OCI-LY7 (cell line): ENCODE data around the gene PLXNA4. TPM values are rescaled to one million over a fixed set of nuclear protein-coding genes. Genes with fewer than 3 reads are reported as not detected.

Source experiments
- BruUV-seq: library from RNA; stranded (reverse); fragments of 400-500 nt; replicated peaks from 2 replicates; lab custom pipeline; 2021; lab: Mats Ljungman, UMichigan
- CTCF ChIA-PET: fragments of 300-600 bp; sonication (Branson Sonifier 250); formaldehyde crosslinking; loops from one replicate; lab custom pipeline; 2022; ENCODE audit warnings: antibody characterized with exemption; ENCODE audit not compliant: unreplicated experiment; lab: Charles Lee
- POLR2A ChIA-PET: fragments of 300-600 bp; sonication (Branson Sonifier 250); formaldehyde crosslinking; loops from one replicate; lab custom pipeline; 2022; ENCODE audit warnings: antibody characterized with exemption; lab: Charles Lee
- DNase-seq: peaks from one replicate; pipeline ENCODE4 v3.0.0-alpha.2; 2015; ENCODE audit warnings: low spot score
- H2AFZ ChIP-seq: fragments of 200-600 bp; sonication (generic), shearing (Covaris generic); 2 replicates; pipeline ENCODE4 v1.6.1; 2014; ENCODE audit warnings: mild to moderate bottlenecking, antibody characterized with exemption, low read length, moderate library complexity
- H3K27ac ChIP-seq: fragments of 200-600 bp; sonication (generic); 2 replicates; pipeline ENCODE4 v1.5.1; 2014; ENCODE audit warnings: mixed run types, low read depth, mild to moderate bottlenecking, moderate library complexity, low read length, inconsistent platforms; ENCODE audit not compliant: poor library complexity, severe bottlenecking
- H3K36me3 ChIP-seq: fragments of 200-600 bp; sonication (generic); 2 replicates; pipeline ENCODE4 v1.6.1; 2014; ENCODE audit warnings: mild to moderate bottlenecking, antibody characterized with exemption, low read length, moderate library complexity, mixed read lengths; ENCODE audit not compliant: insufficient read depth
- H3K4me1 ChIP-seq: fragments of 200-600 bp; sonication (generic); 2 replicates; pipeline ENCODE4 v1.5.1; 2014; ENCODE audit warnings: mild to moderate bottlenecking, low read length; ENCODE audit not compliant: insufficient read depth, poor library complexity, severe bottlenecking
- H3K4me2 ChIP-seq: fragments of 200-600 bp; sonication (generic); 2 replicates; pipeline ENCODE4 v1.6.1; 2014; ENCODE audit warnings: mild to moderate bottlenecking, low read length
- H3K4me3 ChIP-seq: fragments of 200-600 bp; sonication (generic); 2 replicates; pipeline ENCODE4 v1.5.1; 2014; ENCODE audit warnings: mild to moderate bottlenecking, low read depth, low read length; ENCODE audit not compliant: poor library complexity, severe bottlenecking
- H3K79me2 ChIP-seq: fragments of 200-600 bp; sonication (generic); 2 replicates; pipeline ENCODE4 v1.6.1; 2016; ENCODE audit warnings: low read depth, mild to moderate bottlenecking, low read length, moderate library complexity, mixed read lengths; ENCODE audit not compliant: insufficient read depth
- H3K9me2 ChIP-seq: fragments of 200-600 bp; sonication (generic); 2 replicates; pipeline ENCODE4 v1.6.1; 2016; ENCODE audit warnings: mild to moderate bottlenecking, low read length, mixed read lengths; ENCODE audit not compliant: insufficient read depth
- H3K9me3 ChIP-seq: fragments of 200-600 bp; sonication (generic); 2 replicates; pipeline ENCODE4 v1.6.1; 2014; ENCODE audit warnings: mild to moderate bottlenecking, mixed run types, low read length, mixed read lengths
- H4K20me1 ChIP-seq: fragments of 200-600 bp; sonication (generic); 2 replicates; pipeline ENCODE4 v1.6.1; 2014; ENCODE audit warnings: mild to moderate bottlenecking, antibody characterized with exemption, low read length, moderate library complexity, mixed read lengths; ENCODE audit not compliant: insufficient read depth
- EZH2phosphoT487 ChIP-seq: fragments of 200-600 bp; sonication (generic); IDR thresholded peaks from 2 replicates; pipeline ENCODE4 v1.6.1; 2018; ENCODE audit warnings: low read depth, borderline replicate concordance, mild to moderate bottlenecking, mixed run types, antibody characterized with exemption, low read length, moderate library complexity, mixed read lengths
- intact Hi-C: fragments of 100-400 bp; cut with micrococcal nuclease; formaldehyde crosslinking; loops from one replicate; pipeline ENCODE4 v1.10.0; 2022; ENCODE audit not compliant: unreplicated experiment
- total RNA-seq, 2 experiments: library from RNA; depleted of rRNA in 1 of 2; stranded (reverse); fragments of >200 nt in 1 of 2; shearing (Covaris generic) in 1 of 2; gene quantifications; 2 replicates each; pipeline ENCODE4 v1.2.3, GENCODE V29; 2014 to 2022
- TF ChIP-seq, protein P1 (sequence below): fragments of 200-600 bp; sonication (generic); conservative IDR thresholded peaks from 2 replicates; pipeline ENCODE4 v1.5.1; 2014; ENCODE audit warnings: mild to moderate bottlenecking, antibody characterized with exemption, low read length, moderate library complexity, mixed read lengths

The PLXNA4 gene
- total RNA-seq, 2 experiments from 2014 or later, result not detected

- BruUV-seq, result no TSS peak
- TF ChIP-seq, protein P1, sequence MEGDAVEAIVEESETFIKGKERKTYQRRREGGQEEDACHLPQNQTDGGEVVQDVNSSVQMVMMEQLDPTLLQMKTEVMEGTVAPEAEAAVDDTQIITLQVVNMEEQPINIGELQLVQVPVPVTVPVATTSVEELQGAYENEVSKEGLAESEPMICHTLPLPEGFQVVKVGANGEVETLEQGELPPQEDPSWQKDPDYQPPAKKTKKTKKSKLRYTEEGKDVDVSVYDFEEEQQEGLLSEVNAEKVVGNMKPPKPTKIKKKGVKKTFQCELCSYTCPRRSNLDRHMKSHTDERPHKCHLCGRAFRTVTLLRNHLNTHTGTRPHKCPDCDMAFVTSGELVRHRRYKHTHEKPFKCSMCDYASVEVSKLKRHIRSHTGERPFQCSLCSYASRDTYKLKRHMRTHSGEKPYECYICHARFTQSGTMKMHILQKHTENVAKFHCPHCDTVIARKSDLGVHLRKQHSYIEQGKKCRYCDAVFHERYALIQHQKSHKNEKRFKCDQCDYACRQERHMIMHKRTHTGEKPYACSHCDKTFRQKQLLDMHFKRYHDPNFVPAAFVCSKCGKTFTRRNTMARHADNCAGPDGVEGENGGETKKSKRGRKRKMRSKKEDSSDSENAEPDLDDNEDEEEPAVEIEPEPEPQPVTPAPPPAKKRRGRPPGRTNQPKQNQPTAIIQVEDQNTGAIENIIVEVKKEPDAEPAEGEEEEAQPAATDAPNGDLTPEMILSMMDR, result no peak
- no peak for TF ChIP-seq EZH2phosphoT487
These were observed 475.8 kb downstream of the PLXNA4 start for GRCh38 chr7:132100483-132100882.

DNA sequence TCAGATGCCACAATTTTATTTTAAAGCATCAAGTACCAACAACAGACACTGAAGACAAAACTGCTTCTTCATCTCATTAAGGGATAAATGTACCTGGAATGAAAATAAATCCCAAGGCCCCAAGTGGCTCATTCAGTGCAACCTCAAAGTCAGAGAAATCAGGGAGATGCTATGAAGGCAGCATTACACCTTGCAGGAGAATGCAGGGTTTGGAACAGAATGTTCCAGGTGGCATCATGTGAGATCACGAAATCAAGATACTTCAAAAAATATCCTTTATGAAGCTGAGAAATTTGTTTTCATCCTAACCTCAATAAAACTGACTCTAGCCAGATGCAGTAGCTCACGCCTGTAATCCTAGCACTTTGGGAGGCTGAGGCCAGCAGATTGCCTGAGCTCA is 477.1 kb downstream of the PLXNA4 start:
- Histone ChIP-seq H3K27ac (no peak overlapping the region), H2AFZ (no peak overlapping the region), H3K9me2 (no peaks in the 10 kb centered on the region), H3K9me3 (no peaks in the 10 kb centered on the region), H3K4me1 (no peaks in the 10 kb centered on the region), H3K4me2 (no peak overlapping the region), H4K20me1 (no peaks in the 10 kb centered on the region), H3K79me2 (no peaks in the 10 kb centered on the region), H3K4me3 (no peak overlapping the region), H3K36me3 (no peaks in the 10 kb centered on the region)
- no peak for DNase-seq
- ChIA-PET CTCF (no interaction called here), POLR2A (no interaction called here)
- no TSS peak for BruUV-seq
- intact Hi-C loops, result no loop called here
- TF ChIP-seq, protein P1, result no peak
- no peak for TF ChIP-seq EZH2phosphoT487

More at GRCh38 chr7:132100483-132100882, 475.8 kb downstream of the PLXNA4 start:
- ChIA-PET CTCF (no interaction called here), POLR2A (interaction anchor here (0.6 to 0.8 kb wide), 2 partner anchors 190 to 717 kb away, joined by 3 read pairs; no protein-coding TSS in a partner anchor)
- Histone ChIP-seq H3K27ac (no peak overlapping the region), H3K4me2 (no peak overlapping the region), H3K36me3 (no peaks in the 10 kb centered on the region), H3K4me1 (no peaks in the 10 kb centered on the region), H3K9me2 (no peaks in the 10 kb centered on the region), H4K20me1 (no peaks in the 10 kb centered on the region), H3K9me3 (no peaks in the 10 kb centered on the region), H3K4me3 (no peak overlapping the region), H3K79me2 (no peaks in the 10 kb centered on the region), H2AFZ (no peak overlapping the region)
- no peak for DNase-seq
- intact Hi-C loops, result no loop called here

DNA sequence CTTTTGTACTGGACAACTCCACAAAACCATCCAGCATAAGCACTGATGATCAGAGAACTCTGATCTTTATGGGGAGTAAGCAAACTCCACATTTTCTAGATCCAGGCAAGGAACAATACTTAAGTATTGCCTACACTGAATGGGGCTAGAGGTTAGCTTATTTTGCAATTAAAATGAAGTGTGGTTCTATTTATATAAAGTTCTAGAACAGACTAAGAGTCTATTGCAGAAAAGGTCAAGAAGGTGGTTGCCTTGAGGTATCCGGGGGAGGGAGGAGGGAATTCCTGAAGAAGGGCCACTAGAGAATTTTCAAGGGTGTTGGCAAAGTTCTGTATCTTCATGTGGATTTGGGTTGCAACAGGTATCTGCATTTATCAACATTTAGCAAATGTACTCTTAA is 477.9 kb downstream of the PLXNA4 start:
- Histone ChIP-seq H4K20me1 (no peaks in the 10 kb centered on the region), H3K36me3 (no peaks in the 10 kb centered on the region), H3K4me1 (no peaks in the 10 kb centered on the region), H3K9me3 (no peaks in the 10 kb centered on the region), H3K9me2 (no peaks in the 10 kb centered on the region), H3K27ac (no peak overlapping the region), H3K4me2 (no peak overlapping the region), H2AFZ (no peak overlapping the region), H3K79me2 (no peaks in the 10 kb centered on the region), H3K4me3 (no peak overlapping the region)
- POLR2A ChIA-PET, result no interaction called here
- BruUV-seq, result no TSS peak
- CTCF ChIA-PET, result no interaction called here
- no peak for DNase-seq
- TF ChIP-seq EZH2phosphoT487, result no peak
- TF ChIP-seq, protein P1, result no peak
- intact Hi-C loops, result no loop called here
